Activated T-cell treated with anti-CD3 and anti-CD28 coated beads for 4 hours (primary cell): ENCODE measurements around the gene LRCH1.
A peak's percentile ranks its signal among the peaks of the same experiment; 100 is the strongest.
"Not testable (repeated sequence)": the region's sequence is repeated elsewhere in the genome, so short reads cannot be mapped to it uniquely, and the experiment has no call there.

Source experiments
- DNase-seq: peaks from one replicate; pipeline ENCODE4 v3.0.0-alpha.2; 2020

LRCH1 gene

GRCh38 chr13:46721054-46721453 lies 168.1 kb downstream of the LRCH1 start:
- peak; percentile 31 for DNase-seq

DNA sequence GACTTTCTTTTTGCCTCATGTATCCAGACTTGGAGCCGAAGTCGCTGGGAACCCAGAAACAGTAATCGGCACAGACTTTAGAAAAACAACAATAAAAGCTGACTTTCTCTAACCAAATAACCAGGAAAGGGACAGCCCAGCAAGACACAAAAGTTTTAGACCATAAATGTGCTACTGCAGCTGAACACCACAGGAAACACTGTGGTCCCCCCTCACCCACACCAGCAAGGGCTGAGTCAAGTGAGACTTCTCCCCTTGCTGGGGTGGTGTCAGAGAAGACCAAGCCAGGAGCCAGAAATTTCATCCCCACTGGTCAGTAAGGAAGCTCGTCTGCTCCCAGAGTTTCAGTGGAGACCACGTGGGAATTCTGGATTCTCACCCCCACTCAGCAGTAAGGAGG lies 173.4 kb downstream of the LRCH1 start:
- no peak for DNase-seq

- DNase-seq: no peak
Measured at GRCh38 chr13:46728777-46729176, 175.8 kb downstream of the LRCH1 start.

DNA sequence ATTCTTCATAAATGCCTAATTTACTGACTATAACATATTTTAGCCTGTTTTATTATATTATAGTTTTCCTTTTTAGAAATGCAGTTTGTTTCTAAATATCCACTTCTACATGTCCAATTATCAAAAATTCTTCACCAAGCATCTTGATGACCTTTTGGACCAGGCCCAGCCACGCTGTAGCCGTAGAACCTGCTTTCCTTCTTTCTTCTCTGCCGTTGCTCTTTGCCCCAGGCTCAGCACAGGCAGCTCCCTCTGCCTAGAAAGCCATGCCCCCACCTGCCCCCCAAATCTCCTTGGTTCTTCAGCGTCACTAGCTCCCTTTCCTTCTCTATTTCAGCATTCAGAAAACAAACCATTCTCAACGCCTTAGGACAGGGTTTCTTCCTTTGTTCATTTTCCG lies 178.6 kb downstream of the LRCH1 start:
- DNase-seq: no peak

- DNase-seq: no peak
Measured at GRCh38 chr13:46735425-46735824, 182.5 kb downstream of the LRCH1 start.

GRCh38 chr13:46736541-46737310 lies 183.8 kb downstream of the LRCH1 start:
- no peak for DNase-seq

GRCh38 chr13:46738055-46738454 lies 185.1 kb downstream of the LRCH1 start:
- no peak for DNase-seq

GRCh38 chr13:46738766-46739165 lies 185.8 kb downstream of the LRCH1 start:
- DNase-seq: no peak

GRCh38 chr13:46739447-46740098 lies 186.6 kb downstream of the LRCH1 start:
- no peak for DNase-seq

GRCh38 chr13:46743191-46743590 lies 190.2 kb downstream of the LRCH1 start:
- DNase-seq: no peak

DNA sequence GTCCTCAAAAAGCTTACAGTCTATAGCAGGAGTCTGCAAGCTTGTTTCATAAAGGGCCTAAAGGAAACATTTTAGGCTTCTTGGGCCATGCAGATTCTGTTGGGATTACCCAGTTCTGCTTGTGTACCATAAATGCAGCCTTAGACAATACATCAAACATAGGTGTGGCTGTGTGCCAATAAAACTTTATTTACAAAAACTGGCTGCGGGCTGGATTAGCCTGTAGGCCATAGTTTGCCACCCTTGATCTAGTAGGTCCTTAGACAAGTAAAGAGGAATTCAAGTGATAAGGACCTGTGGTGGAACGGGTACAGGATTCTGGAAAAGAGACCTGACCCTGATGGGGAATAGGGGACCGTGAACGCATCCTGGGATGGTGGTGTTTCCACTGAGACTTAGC lies 192.1 kb downstream of the LRCH1 start:
- no peak for DNase-seq

- DNase-seq: no peak
Measured at GRCh38 chr13:46745706-46746105, 192.7 kb downstream of the LRCH1 start.

DNA sequence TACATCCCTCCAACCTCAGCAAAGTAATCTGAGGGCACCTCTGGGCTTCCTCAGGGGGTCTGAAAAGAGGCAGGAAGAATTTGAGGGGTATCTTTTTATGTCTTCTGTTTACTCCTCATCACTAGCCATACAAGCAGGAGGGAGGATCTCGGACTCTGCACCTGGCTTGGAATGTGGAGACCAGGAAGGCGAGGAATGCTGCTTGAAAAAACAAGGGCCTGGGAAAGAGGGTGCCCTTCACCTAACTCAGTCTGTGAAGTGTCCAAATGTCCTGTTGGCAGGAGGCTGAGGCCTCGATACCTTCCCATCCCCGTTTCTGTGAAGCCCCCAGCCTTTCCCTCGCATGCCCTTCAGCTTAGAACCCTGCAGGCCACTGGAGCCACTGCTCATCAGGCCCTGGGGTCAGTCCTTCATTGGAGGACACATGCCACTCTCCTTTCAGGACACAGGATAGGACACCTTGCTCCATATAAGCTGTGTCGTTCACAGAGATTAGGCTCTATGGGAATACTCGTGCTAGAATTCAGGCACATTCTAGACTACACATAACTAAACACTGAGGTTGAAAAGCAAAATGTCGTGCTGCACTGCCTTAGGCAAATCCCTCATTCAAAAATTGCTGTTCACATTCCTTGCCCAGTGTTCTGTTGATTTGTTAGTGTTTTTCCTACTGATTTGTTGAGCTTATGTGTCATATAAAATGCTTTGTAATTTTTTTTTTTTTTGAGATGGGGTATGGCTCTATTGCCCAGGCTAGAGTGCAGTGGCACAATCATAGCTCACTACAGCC lies 194.3 kb downstream of the LRCH1 start:
- no peak for DNase-seq

GRCh38 chr13:46748300-46748699 lies 195.3 kb downstream of the LRCH1 start:
- DNase-seq: no peak

DNA sequence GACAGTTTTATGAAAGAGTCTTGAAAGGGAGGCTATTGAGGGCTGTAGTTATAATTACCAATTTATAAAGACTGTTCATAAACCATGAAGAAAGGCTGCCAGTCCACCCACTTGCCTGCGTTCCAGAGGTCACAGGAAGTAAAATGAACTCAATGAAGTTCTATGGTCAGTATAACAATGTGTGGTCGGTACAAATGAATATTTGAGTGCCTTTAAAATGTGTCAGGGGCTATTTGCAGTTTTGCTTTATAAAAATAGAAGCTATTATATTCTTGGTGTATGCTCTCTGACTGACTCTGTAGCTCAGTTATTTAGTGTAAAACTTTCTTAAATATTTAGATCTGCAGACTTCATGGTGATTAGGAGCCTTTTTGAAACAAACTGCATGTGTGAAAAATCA lies 197.0 kb downstream of the LRCH1 start:
- no peak for DNase-seq

DNA sequence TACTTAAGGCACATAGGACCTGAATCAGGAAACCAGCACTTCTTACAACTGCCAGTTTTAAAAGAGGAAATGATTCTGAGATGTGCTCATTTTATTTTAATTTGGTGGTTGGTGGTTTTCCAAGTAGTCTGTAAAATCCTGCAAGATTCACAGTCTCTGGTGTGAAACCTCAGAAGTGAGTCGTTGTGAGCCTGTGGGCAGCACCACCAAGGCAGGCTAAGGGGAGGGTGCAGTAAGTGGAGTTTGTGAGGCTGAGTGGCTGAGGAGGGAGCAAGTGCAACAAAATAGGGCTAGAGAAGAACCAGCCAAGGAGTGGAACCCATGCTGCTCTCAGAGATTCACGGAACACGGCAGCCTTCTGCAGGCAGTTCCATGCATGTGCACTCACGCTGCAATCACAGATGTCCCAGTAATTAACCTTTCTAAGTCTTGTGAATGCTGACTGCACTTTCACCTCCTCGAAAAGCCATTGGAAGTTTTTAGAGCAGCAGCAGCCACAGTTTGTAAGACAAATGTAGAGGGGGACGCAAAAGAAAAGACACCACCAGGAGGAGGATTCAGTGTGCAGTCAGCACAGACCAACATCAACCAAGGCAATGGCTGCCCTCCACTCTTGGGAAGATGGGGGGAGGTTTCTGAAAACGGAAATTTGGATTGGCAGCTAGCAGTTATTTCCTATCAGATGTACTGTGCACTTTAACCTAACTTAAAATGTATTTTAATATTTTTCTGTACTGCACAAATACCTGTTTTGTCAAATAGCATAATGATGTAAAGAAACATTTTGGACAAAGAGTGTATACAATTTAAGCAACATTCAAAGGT lies 199.1 kb downstream of the LRCH1 start:
- peak; percentile 9 for DNase-seq

GRCh38 chr13:46753137-46753536 lies 200.2 kb downstream of the LRCH1 start:
- DNase-seq: no peak

- no peak for DNase-seq
Measured at GRCh38 chr13:46753917-46754316, 200.9 kb downstream of the LRCH1 start.

DNA sequence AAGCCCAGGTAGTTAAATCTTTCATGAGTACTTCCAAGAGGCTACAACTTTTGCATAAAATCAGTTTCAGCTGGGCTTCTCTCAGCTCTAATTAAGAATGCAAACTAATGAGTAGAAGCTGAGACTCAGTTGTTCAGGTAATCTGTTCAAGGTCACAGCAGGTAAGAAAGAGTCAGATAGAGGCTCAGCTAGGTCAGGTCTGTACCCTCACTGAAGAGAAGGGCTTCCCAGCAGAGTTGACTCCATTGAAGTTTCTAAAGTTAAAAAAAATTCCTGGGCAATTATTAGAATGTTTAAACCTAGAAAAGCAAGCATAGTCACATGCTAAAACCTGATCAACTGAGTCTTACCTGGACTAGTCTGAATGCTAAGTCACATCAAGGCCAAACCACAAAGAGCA lies 201.8 kb downstream of the LRCH1 start:
- DNase-seq: no peak

DNA sequence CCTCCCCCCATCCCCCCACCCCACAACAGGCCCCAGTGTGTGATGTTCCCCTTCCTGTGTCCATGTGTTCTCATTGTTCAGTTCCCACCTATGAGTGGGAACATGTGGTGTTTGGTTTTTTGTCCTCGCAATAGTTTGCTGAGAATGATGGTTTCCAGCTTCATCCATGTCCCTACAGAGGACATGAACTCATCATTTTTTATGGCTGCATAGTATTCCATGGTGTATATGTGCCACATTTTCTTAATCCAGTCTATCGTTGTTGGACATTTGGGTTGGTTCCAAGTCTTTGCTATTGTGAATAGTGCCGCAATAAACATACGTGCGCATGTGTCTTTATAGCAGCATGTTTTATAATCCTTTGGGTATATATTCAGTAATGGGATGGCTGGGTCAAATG lies 202.5 kb downstream of the LRCH1 start:
- DNase-seq: not testable (repeated sequence)

GRCh38 chr13:46756977-46757376 lies 204.0 kb downstream of the LRCH1 start:
- DNase-seq: no peak

DNA sequence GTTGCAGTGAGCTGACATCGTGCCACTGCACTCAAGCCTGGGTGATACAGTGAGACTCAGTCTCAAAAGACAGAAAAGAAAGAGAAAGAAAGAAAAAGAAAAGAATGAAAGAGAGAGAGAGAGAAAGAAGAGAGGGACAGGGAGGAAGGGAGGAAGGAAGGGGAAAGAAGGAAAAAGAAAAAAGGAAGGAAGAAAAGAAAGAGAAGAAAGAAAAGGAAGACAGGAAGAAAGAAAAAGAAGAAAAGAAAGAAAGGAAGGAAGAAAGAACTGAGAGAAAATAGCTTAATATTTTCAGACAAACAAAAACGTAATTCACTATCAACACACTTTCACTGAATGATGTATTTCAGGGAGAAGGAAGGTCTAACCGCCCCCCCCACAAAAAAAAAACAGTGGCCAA lies 204.7 kb downstream of the LRCH1 start:
- no peak for DNase-seq

- DNase-seq: no peak
Measured at GRCh38 chr13:46759846-46760245, 206.9 kb downstream of the LRCH1 start.
